HUES48 (cell line): ENCODE results near the gene PTPRN2.
A peak's percentile ranks its signal among the peaks of the same experiment; 100 is the strongest.
"Not testable (repeated sequence)": the region's sequence is repeated elsewhere in the genome, so short reads cannot be mapped to it uniquely, and the experiment has no call there.

Experiments
- H3K27ac ChIP-seq: one replicate; pipeline ENCODE4 v1.7.0; 2013; ENCODE audit warnings: low read depth, low read length, inconsistent platforms
- H3K27me3 ChIP-seq: 2 replicates; pipeline ENCODE4 v1.6.1; 2013; ENCODE audit warnings: mild to moderate bottlenecking, low read length; ENCODE audit not compliant: control insufficient read depth, insufficient read depth
- H3K36me3 ChIP-seq: 2 replicates; pipeline ENCODE4 v1.6.1; 2013; ENCODE audit warnings: low read length; ENCODE audit not compliant: control insufficient read depth, insufficient read depth
- H3K4me1 ChIP-seq: 2 replicates; pipeline ENCODE4 v1.6.1; 2013; ENCODE audit warnings: mild to moderate bottlenecking, low read length; ENCODE audit not compliant: control insufficient read depth, insufficient read depth
- H3K4me3 ChIP-seq: 2 replicates; pipeline ENCODE4 v1.5.1; 2013; ENCODE audit warnings: mild to moderate bottlenecking, low read depth, low read length
- H3K9ac ChIP-seq: 2 replicates; pipeline ENCODE4 v1.6.1; 2013; ENCODE audit warnings: mild to moderate bottlenecking, low read depth, low read length, moderate library complexity
- H3K9me3 ChIP-seq: 2 replicates; pipeline ENCODE4 v1.6.1; 2013; ENCODE audit warnings: low read length; ENCODE audit not compliant: control insufficient read depth, insufficient read depth

The PTPRN2 gene

DNA sequence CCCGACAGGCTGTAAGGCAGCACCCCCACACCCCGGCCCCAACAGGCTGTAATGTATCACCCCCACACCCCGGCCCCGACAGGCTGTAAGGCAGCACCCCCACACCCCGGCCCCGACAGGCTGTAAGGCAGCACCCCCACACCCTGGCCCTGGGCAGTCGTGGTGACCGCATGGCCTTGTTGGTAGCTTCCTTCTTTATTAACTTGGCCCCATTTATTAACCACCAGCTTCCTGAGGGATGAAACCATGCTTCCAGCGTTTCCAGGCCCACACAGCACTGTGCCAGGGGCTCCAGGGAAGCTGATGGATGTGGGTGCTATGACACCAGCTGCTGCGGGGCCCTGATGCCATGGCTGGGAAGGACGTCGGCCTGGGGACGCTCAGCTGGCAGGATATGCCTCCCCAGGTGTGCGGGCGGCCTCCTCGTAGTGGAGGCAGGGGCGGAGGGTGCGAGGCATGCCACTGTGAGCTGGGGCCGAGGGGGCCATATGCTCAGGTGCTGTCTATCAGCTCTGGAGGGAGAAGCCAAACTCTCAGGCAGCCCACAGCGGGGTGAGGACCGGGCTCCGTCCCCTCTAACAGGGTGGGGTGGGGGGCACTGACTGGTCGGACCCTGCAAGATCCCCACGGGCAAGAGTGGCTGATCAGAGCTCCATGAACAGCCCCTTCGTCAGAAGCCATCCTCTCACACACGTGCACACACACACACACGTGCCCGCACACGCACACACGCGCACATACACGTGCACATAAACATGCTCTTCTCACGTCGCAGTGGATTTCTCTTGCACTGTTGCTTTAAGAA is 311.0 kb downstream of the PTPRN2 start:
- 0 out of 2 replicates have a peak, but pooled peaks cover 4% of the 10 kb centered on the region for H3K9me3 ChIP-seq
- H3K4me3 ChIP-seq = no peak overlapping the region
- no peak overlapping the region for H3K9ac ChIP-seq
- peaks cover 7% of the 10 kb centered on the region; the same call in 1 of the 2 replicates for H3K4me1 ChIP-seq
- no peaks in the 10 kb centered on the region for H3K36me3 ChIP-seq
- H3K27ac ChIP-seq = no peak overlapping the region
- no peaks in the 10 kb centered on the region for H3K27me3 ChIP-seq

DNA sequence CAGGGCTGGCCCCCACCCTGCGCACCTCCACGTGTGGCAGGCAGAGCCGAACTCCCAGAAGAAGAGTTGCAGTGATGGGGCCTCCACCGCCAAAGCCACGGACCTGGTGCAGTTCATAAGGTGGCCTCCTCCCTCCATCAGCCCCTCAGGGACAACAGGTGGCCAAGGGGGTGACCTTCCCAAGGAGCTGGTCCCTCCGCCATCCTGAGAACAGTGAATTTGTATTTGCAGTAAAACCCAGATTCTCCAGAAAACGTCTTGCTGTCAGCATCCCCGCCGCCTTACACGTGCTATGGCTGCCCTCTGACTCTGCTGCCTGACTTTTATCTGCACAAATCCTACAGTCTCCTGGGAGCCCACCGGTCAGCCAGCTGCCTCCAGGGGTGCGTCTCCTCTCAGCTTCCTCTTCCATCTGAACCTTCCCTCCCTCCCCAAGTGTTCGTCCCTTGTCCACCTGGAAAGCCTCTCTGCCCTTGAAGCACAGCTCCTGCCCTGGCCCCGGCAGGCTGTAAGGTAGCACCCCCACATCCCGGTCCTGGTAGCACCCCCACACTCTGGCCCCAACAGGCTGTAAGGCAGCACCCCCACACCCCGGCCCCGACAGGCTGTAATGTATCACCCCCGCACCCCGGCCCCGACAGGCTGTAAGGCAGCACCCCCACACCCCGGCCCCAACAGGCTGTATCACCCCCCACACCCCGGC is 311.8 kb downstream of the PTPRN2 start:
- Histone ChIP-seq H3K27me3 (no peaks in the 10 kb centered on the region), H3K9me3 (0 out of 2 replicates have a peak, but pooled peaks cover 4% of the 10 kb centered on the region), H3K4me3 (no peak overlapping the region), H3K27ac (no peak overlapping the region), H3K36me3 (no peaks in the 10 kb centered on the region), H3K4me1 (peaks cover 7% of the 10 kb centered on the region; the same call in 1 of the 2 replicates), H3K9ac (no peak overlapping the region)

DNA sequence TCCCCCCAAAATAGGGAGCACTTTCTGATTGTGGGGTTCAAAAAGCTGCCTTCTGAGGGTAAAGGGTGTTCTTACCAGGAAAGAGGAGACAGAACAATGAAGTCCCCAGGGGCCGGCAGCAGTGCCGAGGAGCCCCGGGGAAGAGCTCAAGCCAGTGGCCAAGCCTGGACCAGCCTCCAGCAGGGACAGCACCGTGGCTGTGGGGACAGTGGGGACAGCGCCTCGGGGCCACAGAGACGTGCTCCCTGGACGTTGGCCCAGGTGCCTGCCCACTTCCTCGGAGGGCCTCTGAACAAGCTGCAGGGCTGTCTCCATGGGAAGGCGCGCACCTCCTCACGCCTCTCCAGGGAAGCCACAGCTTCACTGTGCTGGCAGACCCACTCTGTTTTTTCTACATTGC is 312.6 kb downstream of the PTPRN2 start:
- Histone ChIP-seq H3K27me3 (no peaks in the 10 kb centered on the region), H3K36me3 (no peaks in the 10 kb centered on the region), H3K27ac (peak overlapping the region; percentile 28), H3K4me3 (no peak overlapping the region), H3K9ac (no peak overlapping the region), H3K4me1 (peaks cover 7% of the 10 kb centered on the region; the same call in 1 of the 2 replicates), H3K9me3 (0 out of 2 replicates have a peak, but pooled peaks cover 4% of the 10 kb centered on the region)

DNA sequence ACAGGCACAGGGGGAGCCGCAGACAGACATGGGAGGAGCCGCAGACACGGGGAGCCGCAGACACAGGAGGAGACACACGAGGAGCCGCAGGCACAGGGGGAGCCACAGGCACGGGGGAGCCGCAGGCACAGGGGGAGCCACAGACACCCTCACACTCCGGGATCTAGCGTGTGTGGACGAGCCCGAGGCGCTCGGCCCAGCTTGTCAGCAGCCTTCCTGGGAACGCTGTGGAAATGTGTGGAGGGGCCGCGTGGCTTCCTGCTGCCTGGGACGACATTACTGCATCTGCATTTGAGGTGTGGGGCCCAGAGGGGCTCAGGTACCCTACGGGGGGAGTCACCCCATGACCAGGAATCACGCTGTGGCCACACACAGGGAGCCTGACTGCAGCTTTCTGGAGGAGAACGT is 313.2 kb downstream of the PTPRN2 start:
- H3K27ac ChIP-seq = peak overlapping the region; percentile 28
- peaks cover 7% of the 10 kb centered on the region; the same call in 1 of the 2 replicates for H3K4me1 ChIP-seq
- H3K9me3 ChIP-seq = 0 out of 2 replicates have a peak, but pooled peaks cover 4% of the 10 kb centered on the region
- H3K27me3 ChIP-seq = no peaks in the 10 kb centered on the region
- no peaks in the 10 kb centered on the region for H3K36me3 ChIP-seq
- H3K9ac ChIP-seq = no peak overlapping the region
- no peak overlapping the region for H3K4me3 ChIP-seq

DNA sequence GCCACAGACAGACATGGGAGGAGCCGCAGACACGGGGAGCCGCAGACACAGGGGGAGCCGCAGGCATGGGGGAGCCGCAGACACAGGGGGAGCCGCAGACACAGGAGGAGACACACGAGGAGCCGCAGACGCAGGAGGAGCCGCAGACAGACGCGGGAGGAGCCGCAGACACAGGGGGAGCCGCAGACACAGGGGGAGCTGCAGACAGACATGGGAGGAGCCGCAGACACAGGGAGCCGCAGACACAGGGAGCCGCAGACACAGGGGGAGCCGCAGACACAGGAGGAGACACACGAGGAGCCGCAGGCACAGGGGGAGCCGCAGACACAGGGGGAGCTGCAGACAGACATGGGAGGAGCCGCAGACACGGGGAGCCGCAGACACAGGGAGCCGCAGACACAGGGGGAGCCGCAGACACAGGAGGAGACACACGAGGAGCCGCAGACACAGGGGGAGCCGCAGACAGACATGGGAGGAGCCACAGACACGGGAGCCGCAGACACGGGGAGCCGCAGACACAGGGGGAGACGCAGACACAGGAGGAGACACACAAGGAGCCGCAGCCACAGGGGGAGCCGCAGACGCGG is 313.8 kb downstream of the PTPRN2 start:
- not testable (repeated sequence) for H3K27me3 ChIP-seq, H3K9ac ChIP-seq, H3K4me1 ChIP-seq, H3K4me3 ChIP-seq, H3K36me3 ChIP-seq, H3K27ac ChIP-seq, H3K9me3 ChIP-seq

DNA sequence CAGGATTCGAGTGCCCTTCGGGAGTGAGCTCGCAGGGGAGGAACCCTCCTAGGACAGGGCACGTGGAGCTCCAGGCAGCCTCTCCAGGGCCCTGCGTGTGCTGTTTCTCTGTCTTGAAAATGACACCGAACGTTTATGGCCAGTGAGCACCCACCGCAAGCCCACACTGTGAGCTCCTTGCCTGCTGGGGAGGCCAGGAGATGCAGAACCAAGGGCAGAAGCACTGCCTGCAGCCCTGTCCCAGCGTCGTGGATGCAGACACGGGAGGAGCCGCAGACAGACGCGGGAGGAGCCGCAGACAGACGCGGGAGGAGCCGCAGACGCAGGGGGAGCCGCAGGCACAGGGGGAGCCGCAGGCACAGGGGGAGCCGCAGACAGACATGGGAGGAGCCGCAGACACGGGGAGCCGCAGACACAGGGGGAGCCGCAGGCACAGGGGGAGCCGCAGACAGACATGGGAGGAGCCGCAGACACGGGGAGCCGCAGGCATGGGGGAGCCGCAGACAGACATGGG is 314.4 kb downstream of the PTPRN2 start:
- Histone ChIP-seq H3K4me3 (no peak overlapping the region), H3K27me3 (no peaks in the 10 kb centered on the region), H3K36me3 (no peaks in the 10 kb centered on the region), H3K9ac (no peak overlapping the region), H3K9me3 (0 out of 2 replicates have a peak, but pooled peaks cover 6% of the 10 kb centered on the region), H3K27ac (no peak overlapping the region), H3K4me1 (peaks cover 7% of the 10 kb centered on the region; the same call in 1 of the 2 replicates)

DNA sequence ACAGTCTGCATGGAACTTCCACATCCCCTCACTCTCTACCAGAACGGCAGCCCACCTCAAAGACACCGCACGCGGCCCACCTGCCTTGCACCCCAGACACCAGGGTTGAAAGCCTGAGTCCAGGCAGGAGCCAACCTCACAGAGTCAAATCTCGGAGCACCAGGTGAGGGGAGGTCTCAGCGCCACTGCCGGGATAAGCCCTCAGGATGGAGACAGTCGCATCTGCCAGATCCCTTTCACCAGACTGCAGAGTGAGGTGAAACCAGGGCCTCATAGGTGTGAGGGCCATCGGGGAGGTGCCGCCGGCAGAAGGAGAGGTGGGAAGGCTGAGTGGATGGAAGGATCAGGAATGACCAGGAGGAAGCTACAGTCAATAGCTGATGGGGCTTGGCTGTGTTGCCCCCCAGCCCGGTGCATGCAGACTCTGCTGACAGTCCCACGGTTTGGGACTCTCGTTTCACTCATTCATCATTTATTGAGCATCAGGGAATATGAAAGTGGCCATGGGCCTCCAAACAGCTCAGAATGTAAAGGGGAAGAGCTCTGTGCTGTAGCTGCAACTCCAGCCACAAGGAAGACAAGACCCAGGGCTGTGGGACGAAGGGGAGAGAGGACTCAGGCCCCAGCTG is 315.0 kb downstream of the PTPRN2 start:
- no peaks in the 10 kb centered on the region for H3K27me3 ChIP-seq
- no peak overlapping the region for H3K4me3 ChIP-seq
- no peak overlapping the region for H3K27ac ChIP-seq

DNA sequence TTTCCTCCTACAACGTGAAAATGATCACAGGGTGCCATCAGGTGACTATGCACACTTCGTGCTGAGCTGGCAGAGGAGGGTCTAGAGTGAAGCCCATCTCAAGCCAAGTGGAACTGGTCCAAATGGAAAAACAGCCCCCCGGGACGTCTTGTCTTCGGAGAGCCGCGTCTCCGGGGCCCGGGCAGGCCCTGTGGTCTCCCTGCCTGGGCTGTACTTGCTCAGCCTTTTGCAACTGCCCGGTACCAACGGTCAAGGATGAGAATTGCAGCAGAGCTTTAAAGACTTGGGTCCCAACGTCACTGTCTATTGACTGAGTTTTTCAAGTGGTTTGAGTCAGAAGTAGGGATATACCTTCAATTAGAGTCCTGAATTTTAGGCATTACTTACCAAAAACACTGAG is 315.5 kb downstream of the PTPRN2 start:
- Histone ChIP-seq H3K36me3 (no peaks in the 10 kb centered on the region), H3K9ac (no peak overlapping the region), H3K4me3 (no peak overlapping the region), H3K9me3 (0 out of 2 replicates have a peak, but pooled peaks cover 6% of the 10 kb centered on the region), H3K4me1 (peaks cover 7% of the 10 kb centered on the region; the same call in 1 of the 2 replicates), H3K27ac (no peak overlapping the region), H3K27me3 (no peaks in the 10 kb centered on the region)

More for the DNA sequence above, 315.0 kb downstream of the PTPRN2 start:
- Histone ChIP-seq H3K9ac (no peak overlapping the region), H3K9me3 (0 out of 2 replicates have a peak, but pooled peaks cover 6% of the 10 kb centered on the region), H3K4me1 (peaks cover 7% of the 10 kb centered on the region; the same call in 1 of the 2 replicates), H3K36me3 (no peaks in the 10 kb centered on the region)

DNA sequence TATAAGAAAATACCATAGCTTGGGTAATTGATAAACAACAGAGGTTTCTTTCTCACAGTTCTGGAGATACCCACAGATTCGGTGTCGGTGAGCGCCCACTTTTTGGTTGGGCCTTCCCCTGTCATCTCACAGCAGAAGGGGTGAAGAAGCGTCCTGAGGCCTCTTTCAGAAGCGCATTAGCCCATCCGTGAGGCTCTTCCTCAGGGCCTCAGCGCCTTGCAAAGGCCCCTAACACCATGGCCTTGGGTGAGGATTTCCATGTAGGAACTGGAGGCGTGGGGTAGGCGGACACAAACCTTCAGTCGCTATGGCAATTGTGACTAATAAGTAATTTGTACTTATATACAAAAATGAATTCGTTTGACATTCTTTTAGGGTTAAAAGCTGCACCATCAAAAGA is 316.0 kb downstream of the PTPRN2 start:
- Histone ChIP-seq H3K9ac (no peak overlapping the region), H3K27ac (no peak overlapping the region), H3K36me3 (no peaks in the 10 kb centered on the region), H3K27me3 (no peaks in the 10 kb centered on the region), H3K4me1 (peaks cover 7% of the 10 kb centered on the region; the same call in 1 of the 2 replicates), H3K9me3 (0 out of 2 replicates have a peak, but pooled peaks cover 6% of the 10 kb centered on the region), H3K4me3 (no peak overlapping the region)

DNA sequence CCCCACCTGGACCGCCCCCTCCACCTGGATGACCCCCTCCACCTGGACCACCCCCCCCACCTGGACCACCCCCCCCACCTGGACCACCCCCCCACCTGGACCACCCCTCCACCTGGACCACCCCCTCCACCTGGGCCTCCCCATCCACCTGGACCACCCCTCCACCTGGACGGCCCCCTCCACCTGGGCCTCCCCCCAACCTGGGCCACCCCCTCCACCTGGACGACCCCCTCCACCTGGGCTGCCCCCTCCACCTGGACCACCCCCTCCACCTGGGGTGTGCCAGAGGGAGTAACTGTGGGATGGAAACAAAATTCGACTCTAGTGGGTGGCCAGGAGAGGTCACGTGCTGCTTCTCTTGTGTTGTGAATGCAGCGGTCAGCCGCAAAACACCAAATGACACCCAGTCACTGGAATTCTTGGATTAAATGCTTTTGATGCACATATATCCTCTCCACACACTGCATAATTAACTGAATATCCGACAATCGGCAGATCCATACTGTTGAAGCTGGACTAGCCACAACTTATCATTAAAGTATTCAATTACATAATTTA is 316.7 kb downstream of the PTPRN2 start:
- H3K27me3 ChIP-seq = no peaks in the 10 kb centered on the region
- H3K9ac ChIP-seq = no peak overlapping the region
- H3K4me3 ChIP-seq = no peak overlapping the region
- 0 out of 2 replicates have a peak, but pooled peaks cover 6% of the 10 kb centered on the region for H3K9me3 ChIP-seq
- H3K4me1 ChIP-seq = peaks cover 7% of the 10 kb centered on the region; the same call in 1 of the 2 replicates
- no peaks in the 10 kb centered on the region for H3K36me3 ChIP-seq
- no peak overlapping the region for H3K27ac ChIP-seq
